HG03135 (cell line): ENCODE measurements around the gene ARMC5.
A peak's percentile ranks its signal among the peaks of the same experiment; 100 is the strongest.
"Not testable (repeated sequence)": the region's sequence is repeated elsewhere in the genome, so short reads cannot be mapped to it uniquely, and the experiment has no call there.

Experiments used
- ATAC-seq: cut with Tn5 transposase; IDR thresholded peaks from one replicate; pipeline ENCODE4 v1.9.1; 2021; ENCODE audit warnings: mild to moderate bottlenecking, moderate library complexity; ENCODE audit not compliant: unreplicated experiment

The ARMC5 gene

GRCh38 chr16:31435341-31436220, 23.7 kb upstream of the ARMC5 start:
- ATAC-seq = no peak

- no peak for ATAC-seq
These were observed 22.9 kb upstream of the ARMC5 start for GRCh38 chr16:31436221-31437045.

- ATAC-seq = no peak
These were observed 20.9 kb upstream of the ARMC5 start for GRCh38 chr16:31438414-31438813.

GRCh38 chr16:31439023-31439422, 20.3 kb upstream of the ARMC5 start:
- ATAC-seq = not testable (repeated sequence)

GRCh38 chr16:31439519-31439918, 19.8 kb upstream of the ARMC5 start:
- no peak for ATAC-seq

- ATAC-seq = no peak
These were observed 18.7 kb upstream of the ARMC5 start for GRCh38 chr16:31440516-31441184.

- no peak for ATAC-seq
These were observed 17.3 kb upstream of the ARMC5 start for GRCh38 chr16:31441956-31442355.

GRCh38 chr16:31445931-31446330, 13.4 kb upstream of the ARMC5 start:
- not testable (repeated sequence) for ATAC-seq

GRCh38 chr16:31451201-31451600, 8.1 kb upstream of the ARMC5 start:
- ATAC-seq = no peak

GRCh38 chr16:31451681-31452351, 7.5 kb upstream of the ARMC5 start:
- ATAC-seq = no peak

GRCh38 chr16:31452631-31453106, 6.6 kb upstream of the ARMC5 start:
- ATAC-seq = no peak

GRCh38 chr16:31453255-31454204, 5.8 kb upstream of the ARMC5 start:
- ATAC-seq = no peak

- ATAC-seq = no peak
These were observed 3.5 kb upstream of the ARMC5 start for GRCh38 chr16:31455601-31456314.

GRCh38 chr16:31456988-31457360, 2.3 kb upstream of the ARMC5 start:
- no peak for ATAC-seq

- peak; percentile 16 for ATAC-seq
These were observed 1.0 kb upstream of the ARMC5 start for GRCh38 chr16:31458073-31458843.

GRCh38 chr16:31459687-31460581, 633 bp downstream of the ARMC5 start:
- ATAC-seq = peak; percentile 68

- ATAC-seq = no peak
These were observed 1.3 kb downstream of the ARMC5 start for GRCh38 chr16:31460582-31461002.
